ENCODE measurements around the gene CCL26.

DNA sequence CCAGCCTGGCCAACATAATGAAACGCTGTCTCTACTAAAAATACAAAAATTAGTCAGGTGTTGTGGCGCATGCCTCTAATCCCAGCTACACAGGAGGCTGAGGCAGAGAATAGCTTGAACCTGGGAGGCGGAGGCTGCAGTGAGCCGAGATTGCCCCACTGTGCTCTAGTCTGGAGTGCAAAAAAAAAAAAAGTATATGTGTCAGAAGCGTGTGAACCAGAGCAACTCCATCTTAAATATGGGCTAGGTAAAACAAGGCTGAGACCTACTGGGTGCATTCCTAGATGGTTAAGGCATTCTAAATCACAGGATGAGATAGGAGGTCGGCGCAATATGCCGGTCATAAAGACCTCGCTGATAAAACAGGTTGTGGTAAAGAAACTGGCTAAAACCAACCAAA lies 35.4 kb upstream of the CCL26 start:
- TF ChIP-seq, protein P1, sequence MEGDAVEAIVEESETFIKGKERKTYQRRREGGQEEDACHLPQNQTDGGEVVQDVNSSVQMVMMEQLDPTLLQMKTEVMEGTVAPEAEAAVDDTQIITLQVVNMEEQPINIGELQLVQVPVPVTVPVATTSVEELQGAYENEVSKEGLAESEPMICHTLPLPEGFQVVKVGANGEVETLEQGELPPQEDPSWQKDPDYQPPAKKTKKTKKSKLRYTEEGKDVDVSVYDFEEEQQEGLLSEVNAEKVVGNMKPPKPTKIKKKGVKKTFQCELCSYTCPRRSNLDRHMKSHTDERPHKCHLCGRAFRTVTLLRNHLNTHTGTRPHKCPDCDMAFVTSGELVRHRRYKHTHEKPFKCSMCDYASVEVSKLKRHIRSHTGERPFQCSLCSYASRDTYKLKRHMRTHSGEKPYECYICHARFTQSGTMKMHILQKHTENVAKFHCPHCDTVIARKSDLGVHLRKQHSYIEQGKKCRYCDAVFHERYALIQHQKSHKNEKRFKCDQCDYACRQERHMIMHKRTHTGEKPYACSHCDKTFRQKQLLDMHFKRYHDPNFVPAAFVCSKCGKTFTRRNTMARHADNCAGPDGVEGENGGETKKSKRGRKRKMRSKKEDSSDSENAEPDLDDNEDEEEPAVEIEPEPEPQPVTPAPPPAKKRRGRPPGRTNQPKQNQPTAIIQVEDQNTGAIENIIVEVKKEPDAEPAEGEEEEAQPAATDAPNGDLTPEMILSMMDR (IDR thresholded peaks at IDR 0.05), result no peak
- no peak for TF ChIP-seq POLR2A (IDR thresholded peaks at IDR 0.05)
